Stimulated activated CD4-positive, alpha-beta T cell treated with anti-CD3 and anti-CD28 coated beads, Interleukin-1b, Interleukin-23, amount 100 ng/mL, for 1 hour (primary cell): ENCODE measurements around the gene TBC1D23.
A peak's percentile ranks its signal among the peaks of the same experiment; 100 is the strongest.
"Not testable (repeated sequence)": the region's sequence is repeated elsewhere in the genome, so short reads cannot be mapped to it uniquely, and the experiment has no call there.

Experiments used
- DNase-seq, 2 donors: peaks; one replicate each; pipeline ENCODE4 v3.0.0-alpha.2; 2020; ENCODE audit warnings: low read depth in 2 of 2

TBC1D23 gene

GRCh38 chr3:100260685-100261484 is at the start of gene TBC1D23:
TSS of gene TBC1D23 (plus strand) at chr3:100260992. CDS start at chr3:100261019, 27 bp downstream.
- peak; percentile 90 for DNase-seq

- no peak for DNase-seq
Measured at GRCh38 chr3:100213891-100214573, 46.8 kb upstream of the TBC1D23 start.

- DNase-seq = no peak
Measured at GRCh38 chr3:100214574-100214964, 46.2 kb upstream of the TBC1D23 start.

GRCh38 chr3:100216713-100217112 is 44.1 kb upstream of the TBC1D23 start:
- DNase-seq = no peak

GRCh38 chr3:100221159-100221558 is 39.6 kb upstream of the TBC1D23 start:
- DNase-seq = no peak

GRCh38 chr3:100225193-100225592 is 35.6 kb upstream of the TBC1D23 start:
- no peak for DNase-seq

GRCh38 chr3:100225883-100226282 is 34.9 kb upstream of the TBC1D23 start:
- DNase-seq = no peak

GRCh38 chr3:100226712-100227429 is 33.9 kb upstream of the TBC1D23 start:
- DNase-seq = no peak

- DNase-seq = no peak
Measured at GRCh38 chr3:100227511-100227921, 33.3 kb upstream of the TBC1D23 start.

- DNase-seq = no peak
Measured at GRCh38 chr3:100228247-100228646, 32.5 kb upstream of the TBC1D23 start.

GRCh38 chr3:100229188-100229587 is 31.6 kb upstream of the TBC1D23 start:
- not testable (repeated sequence) for DNase-seq

- DNase-seq = no peak
Measured at GRCh38 chr3:100230710-100231109, 30.1 kb upstream of the TBC1D23 start.

GRCh38 chr3:100231668-100232067 is 29.1 kb upstream of the TBC1D23 start:
- no peak for DNase-seq

- no peak for DNase-seq
Measured at GRCh38 chr3:100234364-100234763, 26.4 kb upstream of the TBC1D23 start.

- DNase-seq = no peak
Measured at GRCh38 chr3:100238599-100238998, 22.2 kb upstream of the TBC1D23 start.

- not testable (repeated sequence) for DNase-seq
Measured at GRCh38 chr3:100242471-100242870, 18.3 kb upstream of the TBC1D23 start.

GRCh38 chr3:100244264-100244663 is 16.5 kb upstream of the TBC1D23 start:
- no peak for DNase-seq

- no peak for DNase-seq
Measured at GRCh38 chr3:100245136-100245535, 15.7 kb upstream of the TBC1D23 start.

GRCh38 chr3:100245927-100246326 is 14.9 kb upstream of the TBC1D23 start:
- no peak for DNase-seq

- DNase-seq = no peak
Measured at GRCh38 chr3:100246999-100247398, 13.8 kb upstream of the TBC1D23 start.

- DNase-seq = no peak
Measured at GRCh38 chr3:100252001-100252400, 8.8 kb upstream of the TBC1D23 start.

- no peak for DNase-seq
Measured at GRCh38 chr3:100254168-100254777, 6.5 kb upstream of the TBC1D23 start.
